Osteoblast (primary cell): Measurements from ENCODE around the gene STRN4. TPM values are rescaled to one million over a fixed set of nuclear protein-coding genes. Genes with fewer than 3 reads are reported as not detected.

ENCODE experiments used
- DNase-seq: peaks from one replicate; pipeline ENCODE4 v3.0.0; 2011; ENCODE audit warnings: low spot score, mixed read lengths; ENCODE audit not compliant: insufficient read length; ENCODE audit errors: missing footprints
- H2AFZ ChIP-seq: 2 replicates; pipeline ENCODE4 v1.6.0; 2011; ENCODE audit warnings: mild to moderate bottlenecking, low read length
- H3K27ac ChIP-seq: 2 replicates; pipeline ENCODE4 v1.5.1; 2011; ENCODE audit warnings: mild to moderate bottlenecking, low read depth, low read length, moderate library complexity
- H3K27me3 ChIP-seq: 2 replicates; pipeline ENCODE4 v1.6.0; 2012; ENCODE audit warnings: mild to moderate bottlenecking, control low read depth, inconsistent platforms, low read length, moderate library complexity; ENCODE audit not compliant: insufficient read depth
- H3K36me3 ChIP-seq: 2 replicates; pipeline ENCODE4 v1.5.1; 2011; ENCODE audit warnings: mild to moderate bottlenecking, low read length, control low read depth, moderate library complexity; ENCODE audit not compliant: insufficient read depth
- H3K4me1 ChIP-seq: 2 replicates; pipeline ENCODE4 v1.5.1; 2011; ENCODE audit warnings: mild to moderate bottlenecking, low read length, control low read depth, moderate library complexity; ENCODE audit not compliant: insufficient read depth
- H3K4me2 ChIP-seq: 2 replicates; pipeline ENCODE4 v1.6.0; 2011; ENCODE audit warnings: mild to moderate bottlenecking, low read length; ENCODE audit not compliant: insufficient read depth
- H3K4me3 ChIP-seq: fragments of 200-600 bp; sonication (generic); 3 replicates; pipeline ENCODE4 v1.5.1; 2012; ENCODE audit warnings: mild to moderate bottlenecking, low read length, inconsistent platforms; ENCODE audit not compliant: insufficient read depth
- H3K79me2 ChIP-seq: 2 replicates; pipeline ENCODE4 v1.6.0; 2012; ENCODE audit warnings: mild to moderate bottlenecking, low read length, control low read depth, inconsistent platforms; ENCODE audit not compliant: insufficient read depth
- H3K9me3 ChIP-seq: 2 replicates; pipeline ENCODE4 v1.5.1; 2011; ENCODE audit warnings: low read depth, low read length, control low read depth
- H4K20me1 ChIP-seq: 2 replicates; pipeline ENCODE4 v1.6.0; 2012; ENCODE audit warnings: mild to moderate bottlenecking, low read length, control low read depth; ENCODE audit not compliant: insufficient read depth
- total RNA-seq: library from RNA; depleted of rRNA; stranded (reverse); fragments of >200 nt; gene quantifications from 2 replicates; pipeline ENCODE4 v1.2.3, GENCODE V29; 2012
- TF ChIP-seq, protein P1 (sequence below): IDR thresholded peaks from 2 replicates; pipeline ENCODE4 v1.5.1; 2011; ENCODE audit warnings: mild to moderate bottlenecking, low read depth, low read length, moderate library complexity; ENCODE audit errors: extremely low read depth

The STRN4 gene
- total RNA-seq, 1 donor, result 56.5 TPM

GRCh38 chr19:46717716-46718143 is 28.5 kb downstream of the STRN4 start:
- H3K4me3 ChIP-seq, result peak overlapping the region; percentile 86
- no peaks in the 10 kb centered on the region for H3K9me3 ChIP-seq
- H3K27ac ChIP-seq, result peak overlapping the region; percentile 72
- H4K20me1 ChIP-seq, result peaks cover 3% of the 10 kb centered on the region
- TF ChIP-seq, protein P1, sequence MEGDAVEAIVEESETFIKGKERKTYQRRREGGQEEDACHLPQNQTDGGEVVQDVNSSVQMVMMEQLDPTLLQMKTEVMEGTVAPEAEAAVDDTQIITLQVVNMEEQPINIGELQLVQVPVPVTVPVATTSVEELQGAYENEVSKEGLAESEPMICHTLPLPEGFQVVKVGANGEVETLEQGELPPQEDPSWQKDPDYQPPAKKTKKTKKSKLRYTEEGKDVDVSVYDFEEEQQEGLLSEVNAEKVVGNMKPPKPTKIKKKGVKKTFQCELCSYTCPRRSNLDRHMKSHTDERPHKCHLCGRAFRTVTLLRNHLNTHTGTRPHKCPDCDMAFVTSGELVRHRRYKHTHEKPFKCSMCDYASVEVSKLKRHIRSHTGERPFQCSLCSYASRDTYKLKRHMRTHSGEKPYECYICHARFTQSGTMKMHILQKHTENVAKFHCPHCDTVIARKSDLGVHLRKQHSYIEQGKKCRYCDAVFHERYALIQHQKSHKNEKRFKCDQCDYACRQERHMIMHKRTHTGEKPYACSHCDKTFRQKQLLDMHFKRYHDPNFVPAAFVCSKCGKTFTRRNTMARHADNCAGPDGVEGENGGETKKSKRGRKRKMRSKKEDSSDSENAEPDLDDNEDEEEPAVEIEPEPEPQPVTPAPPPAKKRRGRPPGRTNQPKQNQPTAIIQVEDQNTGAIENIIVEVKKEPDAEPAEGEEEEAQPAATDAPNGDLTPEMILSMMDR, result no peak
- peaks cover 12% of the 10 kb centered on the region for H3K4me1 ChIP-seq
- no peak overlapping the region for H2AFZ ChIP-seq
- peak overlapping the region; percentile 97 for H3K4me2 ChIP-seq
- peaks cover 23% of the 10 kb centered on the region for H3K79me2 ChIP-seq
- no peaks in the 10 kb centered on the region for H3K27me3 ChIP-seq
- DNase-seq, result no peak
- H3K36me3 ChIP-seq, result peaks cover 38% of the 10 kb centered on the region

GRCh38 chr19:46717034-46717715 is 29.1 kb downstream of the STRN4 start, which contains the start of gene PRKD2:
Gene PRKD2, minus strand, starts transcription at chr19:46717114. Its CDS starts 744 bp downstream, at chr19:46716370.
- Histone ChIP-seq H4K20me1 (peaks cover 3% of the 10 kb centered on the region), H3K27ac (peak within 1 kb of the TSS; percentile 80), H3K9me3 (no peaks in the 10 kb centered on the region), H3K27me3 (no peaks in the 10 kb centered on the region), H3K4me1 (peaks cover 12% of the 10 kb centered on the region), H3K36me3 (peaks cover 33% of the 10 kb centered on the region), H3K79me2 (peaks cover 23% of the 10 kb centered on the region), H3K4me2 (peak within 1 kb of the TSS; percentile 97), H3K4me3 (peak within 1 kb of the TSS; percentile 86), H2AFZ (peak within 1 kb of the TSS; percentile 85)
- peak; percentile 99 for DNase-seq
- TF ChIP-seq, protein P1, result no peak

DNA sequence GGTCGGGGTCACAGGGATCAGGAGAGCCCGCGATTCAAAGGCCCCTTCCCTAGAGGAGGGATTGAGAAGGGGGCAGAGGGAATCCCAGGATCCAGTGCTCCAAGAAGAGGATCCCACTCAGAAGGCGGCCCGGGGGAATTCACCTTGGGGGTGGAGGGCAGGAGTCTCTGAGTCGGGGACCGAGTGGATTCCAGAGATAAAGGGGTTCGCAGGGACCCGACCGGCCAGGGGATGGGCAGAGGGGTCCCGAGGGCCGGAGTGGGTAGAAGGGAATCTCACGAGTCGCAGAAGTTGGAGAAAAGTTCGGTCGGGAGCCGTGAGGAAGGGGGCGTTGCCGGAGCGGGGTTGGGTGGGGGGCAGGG is 29.6 kb downstream of the STRN4 start:
- Histone ChIP-seq H3K4me2 (peak overlapping the region; percentile 97), H3K4me3 (peak overlapping the region; percentile 86), H3K27ac (peak overlapping the region; percentile 80), H3K36me3 (peaks cover 28% of the 10 kb centered on the region), H3K4me1 (peaks cover 12% of the 10 kb centered on the region), H3K9me3 (no peaks in the 10 kb centered on the region), H2AFZ (peak overlapping the region; percentile 56), H3K27me3 (no peaks in the 10 kb centered on the region), H4K20me1 (no peaks in the 10 kb centered on the region), H3K79me2 (peaks cover 23% of the 10 kb centered on the region)
- TF ChIP-seq, protein P1, result no peak
- peak; percentile 79 for DNase-seq

DNA sequence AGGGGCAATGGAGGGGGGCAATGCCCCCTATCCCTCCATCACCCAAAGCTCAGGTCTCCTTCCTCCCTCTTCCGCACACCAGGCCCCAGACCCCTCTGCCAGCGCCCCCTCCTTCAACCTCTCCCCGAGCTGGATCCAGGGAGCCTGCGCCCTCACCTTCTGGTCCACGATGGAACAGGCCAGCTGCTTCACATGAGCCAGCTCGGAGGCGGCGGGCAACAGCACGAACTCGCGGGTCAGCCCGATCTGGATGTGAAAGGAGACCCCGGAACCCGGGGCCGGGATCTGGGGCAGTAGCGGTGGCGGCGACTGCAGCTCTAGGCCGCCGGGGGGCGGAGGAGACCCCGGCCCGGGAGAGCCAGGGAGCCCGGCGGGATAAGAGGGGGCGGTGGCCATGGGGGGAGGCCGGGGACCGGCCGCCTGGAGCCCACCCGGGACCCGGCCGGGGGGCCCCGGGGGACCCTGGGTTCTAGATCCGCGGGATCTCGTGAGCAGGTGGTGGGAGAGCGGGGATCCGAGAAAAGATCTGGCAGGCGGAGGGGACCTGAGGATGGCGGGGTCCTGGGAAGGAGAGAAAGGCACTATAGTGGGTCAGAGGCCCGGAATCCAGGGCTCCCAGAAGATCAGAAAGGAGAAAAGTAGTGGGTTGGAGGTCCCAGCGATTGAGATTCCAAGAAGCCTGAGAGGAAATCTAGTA is 30.1 kb downstream of the STRN4 start:
- H3K4me2 ChIP-seq, result peak overlapping the region; percentile 97
- H4K20me1 ChIP-seq, result no peaks in the 10 kb centered on the region
- peaks cover 23% of the 10 kb centered on the region for H3K79me2 ChIP-seq
- H3K4me1 ChIP-seq, result peaks cover 12% of the 10 kb centered on the region
- TF ChIP-seq, protein P1, result no peak
- H3K27me3 ChIP-seq, result no peaks in the 10 kb centered on the region
- peak overlapping the region; percentile 86 for H3K4me3 ChIP-seq
- peak; percentile 90 for DNase-seq
- peak overlapping the region; percentile 56 for H2AFZ ChIP-seq
- H3K9me3 ChIP-seq, result no peaks in the 10 kb centered on the region
- H3K27ac ChIP-seq, result peak overlapping the region; percentile 80
- H3K36me3 ChIP-seq, result peaks cover 23% of the 10 kb centered on the region
